ENCODE data around the gene AKAP13. TPM values are rescaled to one million over a fixed set of nuclear protein-coding genes. Genes with fewer than 3 reads are reported as not detected.
"Not testable (repeated sequence)": the region's sequence is repeated elsewhere in the genome, so short reads cannot be mapped to it uniquely, and the experiment has no call there.

Gene AKAP13
- total and polyA plus RNA-seq, 2 donors (not counting 1 experiment from before 2014, with no cell fraction given) = 73.8 to 358 TPM

DNA sequence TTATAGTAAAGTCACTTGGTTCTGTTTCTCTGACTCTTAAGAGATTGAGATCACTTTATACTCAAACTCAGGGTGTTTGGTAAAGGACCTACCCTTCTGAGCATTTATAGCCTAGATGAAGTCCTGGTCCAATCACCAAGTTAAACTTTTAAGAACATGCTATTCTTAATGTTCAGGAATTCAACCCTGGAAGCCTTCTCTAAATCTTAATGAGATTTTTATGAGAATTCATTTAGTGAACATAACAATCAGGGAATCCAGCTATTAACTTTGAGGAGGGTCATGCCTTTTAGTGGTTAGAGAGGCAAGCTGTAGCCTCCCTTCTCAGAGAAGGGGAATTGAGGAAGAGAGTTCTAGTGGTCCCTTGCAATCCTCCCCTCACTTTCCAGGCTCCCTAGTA lies 104.5 kb downstream of the AKAP13 start:
- H3K27me3 Mint-ChIP-seq; H3K4me3 Mint-ChIP-seq; H3K9ac ChIP-seq (ENCODE audit: low read length); H3K27ac Mint-ChIP-seq; H3K9me3 Mint-ChIP-seq (ENCODE audit: insufficient read depth); H3K4me2 ChIP-seq (replicated peaks; ENCODE audit: low read depth, low read length, poor library complexity, severe bottlenecking); POLR2A ChIA-PET; H3K9me3 ChIP-seq (ENCODE audit: control extremely low read depth in 1 of 3, control insufficient read depth in 2 of 3, insufficient read depth in 1 of 3, low read length in 2 of 3); H3K27me3 ChIP-seq (replicated peaks in 1 of 4; ENCODE audit: control extremely low read depth in 1 of 4, control insufficient read depth in 3 of 4, insufficient read depth in 4 of 4, low read length in 3 of 4); H3K4me3 ChIP-seq (ENCODE audit: control extremely low read depth in 1 of 5, extremely low read depth in 1 of 5, insufficient read depth in 1 of 5, low read depth in 2 of 5, low read length in 4 of 5); H3K27ac ChIP-seq (ENCODE audit: low read length in 2 of 2); H2AFZ ChIP-seq (ENCODE audit: insufficient read depth, low read depth, low read length, poor library complexity, severe bottlenecking); DNase-seq; ATAC-seq (ENCODE audit: low read depth): not testable (repeated sequence)
- intact Hi-C loops (cut with micrococcal nuclease) = loop anchor here (5.0 to 10.0 kb wide), 4 partner anchors 43 to 222 kb away; no protein-coding TSS in a partner anchor
- H3K4me1 Mint-ChIP-seq = peaks cover 73% of the 10 kb centered on the region
- peaks cover 69% of the 10 kb centered on the region for H4K20me1 ChIP-seq (ENCODE audit: control insufficient read depth, insufficient read depth, low read length, poor library complexity, severe bottlenecking)
- CTCF ChIA-PET = interaction anchor here (0.9 to 2.5 kb wide), 21 partner anchors 9 to 355 kb away, joined by 3 to 22 read pairs (median 6); no protein-coding TSS in a partner anchor
- H3K79me2 ChIP-seq (ENCODE audit: control insufficient read depth, insufficient read depth, low read length) = peaks cover 77% of the 10 kb centered on the region
- peaks cover 40 to 47% of the 10 kb centered on the region in 2 donors for H3K4me1 ChIP-seq (ENCODE audit: control insufficient read depth in 2 of 2, insufficient read depth in 2 of 2, low read length in 2 of 2)
- H3K36me3 ChIP-seq (replicated peaks in 1 of 2; ENCODE audit: control extremely low read depth in 1 of 2, control insufficient read depth in 1 of 2, extremely low read depth in 1 of 2, insufficient read depth in 2 of 2, low read length in 1 of 2) = peaks cover 2 to 22% of the 10 kb centered on the region in 2 experiments

DNA sequence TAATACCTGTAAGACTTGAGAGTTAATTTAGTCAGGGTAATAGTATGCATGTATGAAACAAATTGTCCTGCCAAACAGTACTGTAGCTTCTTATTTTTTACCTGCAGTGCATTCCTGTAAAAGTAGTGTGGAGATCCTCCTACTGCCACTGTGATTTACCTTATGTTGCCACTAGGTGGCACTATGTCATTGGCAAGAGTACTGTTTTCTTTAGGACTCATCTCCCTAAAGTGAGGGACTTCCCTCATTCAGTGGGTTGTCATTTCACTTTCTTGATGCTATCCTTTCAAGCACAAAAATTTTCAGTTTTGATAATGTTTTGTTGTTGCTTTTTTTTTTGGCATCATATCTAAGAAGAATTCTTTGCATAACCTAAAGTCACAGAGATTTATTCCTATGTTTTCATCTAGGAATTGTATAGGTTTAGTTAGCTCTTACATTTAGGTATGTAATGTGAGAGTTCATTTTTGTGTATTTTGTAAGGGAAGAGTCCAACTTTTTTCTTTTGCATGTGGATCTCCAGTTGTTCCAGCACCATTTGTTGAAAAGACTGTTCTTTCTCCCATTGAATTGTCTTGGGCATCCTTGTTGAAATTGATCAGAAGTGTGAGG lies 105.7 kb downstream of the AKAP13 start:
- H3K27ac Mint-ChIP-seq = peak overlapping the region; percentile 54
- TF ChIP-seq, protein P1, sequence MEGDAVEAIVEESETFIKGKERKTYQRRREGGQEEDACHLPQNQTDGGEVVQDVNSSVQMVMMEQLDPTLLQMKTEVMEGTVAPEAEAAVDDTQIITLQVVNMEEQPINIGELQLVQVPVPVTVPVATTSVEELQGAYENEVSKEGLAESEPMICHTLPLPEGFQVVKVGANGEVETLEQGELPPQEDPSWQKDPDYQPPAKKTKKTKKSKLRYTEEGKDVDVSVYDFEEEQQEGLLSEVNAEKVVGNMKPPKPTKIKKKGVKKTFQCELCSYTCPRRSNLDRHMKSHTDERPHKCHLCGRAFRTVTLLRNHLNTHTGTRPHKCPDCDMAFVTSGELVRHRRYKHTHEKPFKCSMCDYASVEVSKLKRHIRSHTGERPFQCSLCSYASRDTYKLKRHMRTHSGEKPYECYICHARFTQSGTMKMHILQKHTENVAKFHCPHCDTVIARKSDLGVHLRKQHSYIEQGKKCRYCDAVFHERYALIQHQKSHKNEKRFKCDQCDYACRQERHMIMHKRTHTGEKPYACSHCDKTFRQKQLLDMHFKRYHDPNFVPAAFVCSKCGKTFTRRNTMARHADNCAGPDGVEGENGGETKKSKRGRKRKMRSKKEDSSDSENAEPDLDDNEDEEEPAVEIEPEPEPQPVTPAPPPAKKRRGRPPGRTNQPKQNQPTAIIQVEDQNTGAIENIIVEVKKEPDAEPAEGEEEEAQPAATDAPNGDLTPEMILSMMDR (IDR thresholded peaks at IDR 0.05) = peak; percentile 95
- no peak for TF ChIP-seq EZH2 (IDR thresholded peaks at IDR 0.05; ENCODE audit: borderline replicate concordance, insufficient read depth, low read depth, low read length, poor library complexity, severe bottlenecking)
- Histone ChIP-seq H3K79me2 (ENCODE audit: control insufficient read depth, insufficient read depth, low read length) (peaks cover 76% of the 10 kb centered on the region), H3K4me2 (replicated peaks; ENCODE audit: low read depth, low read length, poor library complexity, severe bottlenecking) (no peak overlapping the region), H3K4me3 (ENCODE audit: control extremely low read depth in 1 of 5, extremely low read depth in 1 of 5, insufficient read depth in 1 of 5, low read depth in 2 of 5, low read length in 4 of 5) (no peak overlapping the region), H3K27me3 (replicated peaks in 1 of 4; ENCODE audit: control extremely low read depth in 1 of 4, control insufficient read depth in 3 of 4, insufficient read depth in 4 of 4, low read length in 3 of 4) (no peaks in the 10 kb centered on the region), H3K9me3 (ENCODE audit: control extremely low read depth in 1 of 3, control insufficient read depth in 2 of 3, insufficient read depth in 1 of 3, low read length in 2 of 3) (no peaks in the 10 kb centered on the region), H2AFZ (ENCODE audit: insufficient read depth, low read depth, low read length, poor library complexity, severe bottlenecking) (no peak overlapping the region), H3K27ac (ENCODE audit: low read length in 2 of 2) (no peak overlapping the region), H3K4me1 (ENCODE audit: control insufficient read depth in 2 of 2, insufficient read depth in 2 of 2, low read length in 2 of 2) (peaks cover 41 to 47% of the 10 kb centered on the region in 2 donors), H3K9ac (ENCODE audit: low read length) (no peak overlapping the region), H3K36me3 (replicated peaks in 1 of 2; ENCODE audit: control extremely low read depth in 1 of 2, control insufficient read depth in 1 of 2, extremely low read depth in 1 of 2, insufficient read depth in 2 of 2, low read length in 1 of 2) (peaks cover 2 to 22% of the 10 kb centered on the region in 2 experiments), H4K20me1 (ENCODE audit: control insufficient read depth, insufficient read depth, low read length, poor library complexity, severe bottlenecking) (peaks cover 69% of the 10 kb centered on the region)
- DNase-seq (peak; percentile 83), ATAC-seq (ENCODE audit: low read depth) (peak; percentile 91)
- H3K4me1 Mint-ChIP-seq = peaks cover 74% of the 10 kb centered on the region
- CTCF ChIA-PET = interaction anchor here (0.8 to 2.5 kb wide), 27 partner anchors 9 to 354 kb away, joined by 3 to 22 read pairs (median 6); no protein-coding TSS in a partner anchor
- POLR2A ChIA-PET = no interaction called here
- intact Hi-C loops (cut with micrococcal nuclease) = loop anchor here (1.0 to 10.0 kb wide), 7 partner anchors 19 to 221 kb away; no protein-coding TSS in a partner anchor
- H3K27me3 Mint-ChIP-seq = no peaks in the 10 kb centered on the region
- no peaks in the 10 kb centered on the region for H3K9me3 Mint-ChIP-seq (ENCODE audit: insufficient read depth)
- no peak overlapping the region for H3K4me3 Mint-ChIP-seq

DNA sequence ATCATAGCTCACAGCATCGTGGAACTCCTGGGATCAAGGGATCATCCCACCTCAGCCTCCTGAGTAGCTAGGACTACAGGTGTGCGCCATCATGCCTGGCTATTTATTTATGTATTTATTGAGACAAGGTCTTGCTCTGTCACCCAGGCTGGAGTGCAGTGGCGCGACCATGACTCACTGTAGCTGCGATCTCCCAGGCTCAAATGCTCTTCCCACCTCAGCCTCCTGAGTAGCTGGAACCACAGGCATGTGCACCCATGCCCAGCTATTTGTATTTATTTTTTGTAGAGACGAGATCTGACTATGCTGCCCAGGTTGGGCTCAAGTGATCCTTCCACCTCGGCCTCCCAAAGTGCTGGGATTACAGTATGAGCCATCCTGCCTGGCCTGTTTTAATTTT lies 107.4 kb downstream of the AKAP13 start:
- not testable (repeated sequence) for ATAC-seq (ENCODE audit: low read depth)

More for the DNA sequence above, 107.4 kb downstream of the AKAP13 start:
- H3K9me3 ChIP-seq (ENCODE audit: control extremely low read depth in 1 of 3, control insufficient read depth in 2 of 3, insufficient read depth in 1 of 3, low read length in 2 of 3); DNase-seq; H3K9ac ChIP-seq (ENCODE audit: low read length); H2AFZ ChIP-seq (ENCODE audit: insufficient read depth, low read depth, low read length, poor library complexity, severe bottlenecking); H3K4me3 Mint-ChIP-seq; H3K27me3 ChIP-seq (replicated peaks in 1 of 4; ENCODE audit: control extremely low read depth in 1 of 4, control insufficient read depth in 3 of 4, insufficient read depth in 4 of 4, low read length in 3 of 4); H3K27ac ChIP-seq (ENCODE audit: low read length in 2 of 2); H3K9me3 Mint-ChIP-seq (ENCODE audit: insufficient read depth); H3K27me3 Mint-ChIP-seq; H3K4me3 ChIP-seq (ENCODE audit: control extremely low read depth in 1 of 5, extremely low read depth in 1 of 5, insufficient read depth in 1 of 5, low read depth in 2 of 5, low read length in 4 of 5); H3K4me2 ChIP-seq (replicated peaks; ENCODE audit: low read depth, low read length, poor library complexity, severe bottlenecking); H3K27ac Mint-ChIP-seq: not testable (repeated sequence)
- ChIA-PET POLR2A (interaction anchor here (1.2 kb wide), 1 partner anchor 12 kb away, joined by 4 read pairs; no protein-coding TSS in a partner anchor), CTCF (interaction anchor here (0.7 to 4.8 kb wide), 9 partner anchors 11 to 219 kb away, joined by 3 to 30 read pairs (median 6); no protein-coding TSS in a partner anchor)
- peaks cover 58% of the 10 kb centered on the region for H4K20me1 ChIP-seq (ENCODE audit: control insufficient read depth, insufficient read depth, low read length, poor library complexity, severe bottlenecking)
- H3K79me2 ChIP-seq (ENCODE audit: control insufficient read depth, insufficient read depth, low read length) = peaks cover 74% of the 10 kb centered on the region
- intact Hi-C loops (cut with micrococcal nuclease) = loop anchor here (2.0 to 10.0 kb wide), 5 partner anchors 17 to 220 kb away; no protein-coding TSS in a partner anchor
- peaks cover 70% of the 10 kb centered on the region for H3K4me1 Mint-ChIP-seq
- peaks cover 2 to 22% of the 10 kb centered on the region in 2 experiments for H3K36me3 ChIP-seq (replicated peaks in 1 of 2; ENCODE audit: control extremely low read depth in 1 of 2, control insufficient read depth in 1 of 2, extremely low read depth in 1 of 2, insufficient read depth in 2 of 2, low read length in 1 of 2)
- peaks cover 30% of the 10 kb centered on the region in 2 donors for H3K4me1 ChIP-seq (ENCODE audit: control insufficient read depth in 2 of 2, insufficient read depth in 2 of 2, low read length in 2 of 2)
- 100% methylated on average over 4 of the region's 7 CpGs for WGBS (ENCODE audit: insufficient coverage)

Measured in B cell (primary cell).